HL-60 (cell line): ENCODE results near the gene SOD1.

Experiments
- CTCF ChIP-seq: IDR thresholded peaks from one replicate; pipeline ENCODE4 v1.5.1; 2011; ENCODE audit warnings: low read length, control low read depth, inconsistent platforms; ENCODE audit not compliant: insufficient read depth
- GABPA ChIP-seq: IDR thresholded peaks from 2 replicates; pipeline ENCODE4 v1.6.1; 2012; ENCODE audit warnings: low read depth
- REST ChIP-seq: IDR thresholded peaks from 2 replicates; pipeline ENCODE4 v1.6.1; 2012; ENCODE audit warnings: low read depth; ENCODE audit not compliant: insufficient replicate concordance

GRCh38 chr21:31644643-31645042 lies 14.8 kb upstream of the SOD1 start:
- TF ChIP-seq CTCF: no peak
- TF ChIP-seq REST: no peak
- TF ChIP-seq GABPA: no peak
